Measurements from ENCODE around the gene GSK3A. TPM values are rescaled to one million over a fixed set of nuclear protein-coding genes. Genes with fewer than 3 reads are reported as not detected.

Gene GSK3A
- total and polyA plus RNA-seq, 2 of the 4 experiments (the other 2 are of a cell fraction): 8.1 to 43.3 TPM

DNA sequence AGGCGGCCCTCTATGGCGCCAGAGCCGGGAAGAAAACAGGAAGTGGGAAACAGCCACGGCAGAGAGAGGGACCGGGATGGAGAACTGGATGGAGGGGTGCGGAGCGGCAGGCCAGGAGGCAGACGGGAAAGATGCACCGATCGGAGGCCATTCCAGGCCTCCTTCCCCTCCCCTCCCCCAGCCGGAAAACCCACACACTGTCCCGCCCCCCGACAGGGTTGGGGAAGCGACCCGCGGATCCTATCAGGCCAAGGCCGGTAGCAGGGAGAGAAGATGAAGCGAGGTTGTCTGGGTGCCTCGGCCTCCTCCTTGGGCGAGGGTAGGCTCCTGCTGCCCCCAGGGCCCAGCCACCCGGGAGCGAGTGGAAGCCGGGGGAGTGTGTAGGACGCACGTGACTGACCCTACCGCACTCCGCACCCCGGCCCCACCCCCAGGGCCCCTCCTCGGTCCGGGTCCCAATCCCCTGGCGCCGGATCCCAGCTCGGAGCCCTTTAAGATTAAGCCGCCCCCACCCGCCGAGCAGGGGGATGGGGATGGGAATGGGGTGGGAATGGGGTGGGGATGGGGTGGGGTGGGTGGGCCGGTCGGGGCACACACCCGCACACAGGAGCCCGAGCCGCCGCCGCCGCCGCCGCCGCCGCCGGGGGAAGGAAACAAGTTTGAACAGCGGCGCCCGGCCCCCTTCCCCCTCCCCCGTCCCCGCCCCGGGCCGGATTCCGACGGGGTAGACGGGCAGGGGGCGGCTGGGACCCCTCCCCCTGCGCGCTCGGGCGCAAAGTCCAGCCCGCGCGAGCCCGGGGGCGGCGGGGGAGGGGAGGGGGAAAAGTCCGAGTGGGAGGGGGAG lies 11.1 kb upstream of the GSK3A start:
- H3K4me3 ChIP-seq (ENCODE audit: insufficient read depth, low read depth, low read length): peak overlapping the region; percentile 99
- H2AK5ac ChIP-seq (ENCODE audit: low read depth, low read length): peak overlapping the region; percentile 90
- H3K4me1 ChIP-seq (ENCODE audit: control insufficient read depth, insufficient read depth, low read length): peaks cover 19% of the 10 kb centered on the region
- DNase-seq: peak; percentile 26
- H3K56ac ChIP-seq (ENCODE audit: extremely low read depth, insufficient read depth, low read length): peak overlapping the region; percentile 79
- peak overlapping the region; percentile 91 for H2AFZ ChIP-seq (replicated peaks; ENCODE audit: low read length, poor library complexity)
- H3K9ac ChIP-seq (ENCODE audit: low read depth, low read length): peak overlapping the region; percentile 98
- H3K9me3 ChIP-seq (ENCODE audit: control insufficient read depth, insufficient read depth, low read length): no peaks in the 10 kb centered on the region
- CTCF ChIA-PET: no interaction called here
- H4K8ac ChIP-seq (ENCODE audit: low read depth in 2 of 2, low read length in 2 of 2): peak overlapping the region; percentile 75 to 84; a peak in 3 of 4 replicates
- H3K14ac ChIP-seq (replicated peaks; ENCODE audit: low read depth, low read length): peak overlapping the region; percentile 65
- H4K20me1 ChIP-seq (ENCODE audit: insufficient read depth, low read length): peaks cover 40% of the 10 kb centered on the region
- H2BK20ac ChIP-seq (ENCODE audit: low read depth, low read length): no peak overlapping the region
- H3K18ac ChIP-seq (ENCODE audit: low read depth, low read length): peak overlapping the region; percentile 17; the same call in 1 of the 2 replicates
- H3K79me1 ChIP-seq (ENCODE audit: low read depth in 1 of 2, low read length in 2 of 2): peaks cover 6 to 37% of the 10 kb centered on the region in 2 experiments
- H2BK5ac ChIP-seq (ENCODE audit: low read depth, low read length, poor library complexity, severe bottlenecking): peak overlapping the region; percentile 92
- peak overlapping the region; percentile 7; the same call in 1 of the 3 replicates for H2BK15ac ChIP-seq (ENCODE audit: low read depth, low read length)
- peak; percentile 14 for ATAC-seq (ENCODE audit: low read depth)
- no TSS peak for BruUV-seq (replicated peaks)
- in situ Hi-C loops (cut with MboI; ENCODE audit: low sequenced_read_pairs) (no loop called here), intact Hi-C loops (cut with micrococcal nuclease) (loop anchor here (2.0 kb wide), 1 partner anchor 27 kb away; no protein-coding TSS in a partner anchor), dilution Hi-C loops (cut with HindIII; ENCODE audit: low sequenced_read_pairs, unreplicated experiment) (no loop called here)
- peak overlapping the region; percentile 84 for H4K91ac ChIP-seq (ENCODE audit: insufficient read depth, low read depth, low read length)
- peak overlapping the region; percentile 77 for H3K23ac ChIP-seq (ENCODE audit: low read depth, low read length)
- H3K36me3 ChIP-seq (ENCODE audit: control insufficient read depth, insufficient read depth, low read length): peaks cover 12% of the 10 kb centered on the region
- POLR2A ChIA-PET (ENCODE audit: unreplicated experiment): no interaction called here
- peak overlapping the region; percentile 91 for H3K4me2 ChIP-seq (ENCODE audit: low read depth, low read length)
- WGBS, 2 experiments (ENCODE audit: extremely low coverage in 2 of 2, insufficient read length in 1 of 2): no CpG with 5 or more reads among the region's 71 CpGs
- peak overlapping the region; percentile 61 for H2BK120ac ChIP-seq (ENCODE audit: low read depth, low read length)
- peaks cover 7% of the 10 kb centered on the region; the same call in 1 of the 2 replicates for H3K9me1 ChIP-seq (ENCODE audit: insufficient read depth, low read length)
- no peaks in the 10 kb centered on the region for H3K27me3 ChIP-seq (ENCODE audit: control insufficient read depth, insufficient read depth, low read length)
- 0 out of 2 replicates have a peak overlapping the region, but pooled peaks have one; percentile 2 for H4K5ac ChIP-seq (ENCODE audit: low read depth, low read length)
- H3K4ac ChIP-seq (ENCODE audit: low read depth, low read length): peak overlapping the region; percentile 82
- TF ChIP-seq, protein P1, sequence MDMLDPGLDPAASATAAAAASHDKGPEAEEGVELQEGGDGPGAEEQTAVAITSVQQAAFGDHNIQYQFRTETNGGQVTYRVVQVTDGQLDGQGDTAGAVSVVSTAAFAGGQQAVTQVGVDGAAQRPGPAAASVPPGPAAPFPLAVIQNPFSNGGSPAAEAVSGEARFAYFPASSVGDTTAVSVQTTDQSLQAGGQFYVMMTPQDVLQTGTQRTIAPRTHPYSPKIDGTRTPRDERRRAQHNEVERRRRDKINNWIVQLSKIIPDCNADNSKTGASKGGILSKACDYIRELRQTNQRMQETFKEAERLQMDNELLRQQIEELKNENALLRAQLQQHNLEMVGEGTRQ (IDR thresholded peaks at IDR 0.05; ENCODE audit: low read depth, low read length): peak; percentile 42; the same call in 1 of the 2 replicates
- TF ChIP-seq MXI1 (IDR thresholded peaks at IDR 0.05; ENCODE audit: borderline replicate concordance, low read depth, low read length) (peak; percentile 34; the same call in 1 of the 2 replicates), SMC3 (IDR thresholded peaks at IDR 0.05; ENCODE audit: low read depth, low read length) (no peak), BHLHE40 (IDR thresholded peaks at IDR 0.05; ENCODE audit: low read depth, low read length) (peak; percentile 60), MAZ (IDR thresholded peaks at IDR 0.05; ENCODE audit: borderline replicate concordance, low read depth, low read length) (0 out of 2 replicates have a peak, but pooled peaks have one; percentile 21)
- H2AK9ac ChIP-seq (replicated peaks; ENCODE audit: low read depth, low read length, poor library complexity): peak overlapping the region; percentile 100
- peak overlapping the region; percentile 100 for H3K27ac ChIP-seq (ENCODE audit: insufficient read depth, low read length)

All from IMR-90 (cell line).